K562 (cell line): ENCODE data around the gene WIF1. TPM values are rescaled to one million over a fixed set of nuclear protein-coding genes. Genes with fewer than 3 reads are reported as not detected.

Experiments
- ARID3A ChIP-seq: IDR thresholded peaks from 2 replicates; pipeline ENCODE4 v1.6.1; 2012; ENCODE audit warnings: low read depth, low read length, improper control_type of control experiment, borderline replicate concordance
- BCOR ChIP-seq: fragments of 450-650 bp; IDR thresholded peaks from 2 replicates; pipeline ENCODE4 v1.6.1; 2016
- CCNT2 ChIP-seq: IDR thresholded peaks from 2 replicates; pipeline ENCODE4 v1.6.1; 2011; ENCODE audit warnings: borderline replicate concordance, low read depth, mild to moderate bottlenecking, moderate library complexity, mixed read lengths, low read length; ENCODE audit not compliant: insufficient read length; ENCODE audit errors: extremely low read depth
- CREB5 ChIP-seq: fragments of 250-450 bp; sonication (Bioruptor Pico); IDR thresholded peaks from 2 replicates; pipeline ENCODE4 v1.5.0; 2020; ENCODE audit warnings: mild to moderate bottlenecking
- FUS ChIP-seq: fragments of 200-400 bp; formaldehyde crosslinking; optimal IDR thresholded peaks from 2 replicates; pipeline ENCODE3; 2017; ENCODE audit warnings: low read depth, low read length
- MAFK ChIP-seq: IDR thresholded peaks from 2 replicates; pipeline ENCODE4 v1.6.1; 2011; ENCODE audit warnings: low read length, improper control_type of control experiment
- NR2C2 ChIP-seq, 2 experiments: fragments of 200-800 bp in 1 of 2; sonication (Bioruptor generic) in 1 of 2; sonication (generic) in 1 of 2; formaldehyde crosslinking in 1 of 2; IDR thresholded peaks; 2 replicates each; pipeline versions ENCODE4 v1.6.1 to v1.8.0; 2016 to 2022; ENCODE audit warnings: mild to moderate bottlenecking in 1 of 2, missing compliant biosample characterization in 1 of 2, missing genetic modification characterization in 1 of 2, missing genetic modification reagents in 1 of 2
- NR2F6 ChIP-seq: fragments of 450-650 bp; formaldehyde crosslinking; IDR thresholded peaks from 2 replicates; pipeline ENCODE4 v1.4.0; 2020; ENCODE audit warnings: mild to moderate bottlenecking
- SAFB ChIP-seq: fragments of 200-400 bp; formaldehyde crosslinking; IDR thresholded peaks from 2 replicates; pipeline ENCODE4 v1.6.1; 2017; ENCODE audit warnings: low read depth, low read length, borderline replicate concordance
- SMARCC2 ChIP-seq: fragments of 450-650 bp; IDR thresholded peaks from 2 replicates; pipeline ENCODE4 v1.6.1; 2017; ENCODE audit warnings: antibody characterized with exemption, moderate library complexity, mild to moderate bottlenecking, low read depth
- SP1 ChIP-seq: sonication (generic); formaldehyde crosslinking; IDR thresholded peaks from 2 replicates; pipeline ENCODE4 v1.8.1; 2022; ENCODE audit warnings: mild to moderate bottlenecking, missing genetic modification reagents
- ZBTB49 ChIP-seq: sonication (generic); formaldehyde crosslinking; IDR thresholded peaks from 2 replicates; pipeline ENCODE4 v1.8.0; 2022; ENCODE audit warnings: missing genetic modification reagents, mild to moderate bottlenecking, borderline replicate concordance
- ZBTB8A ChIP-seq: fragments of 450-650 bp; IDR thresholded peaks from 2 replicates; pipeline ENCODE4 v1.6.1; 2018; ENCODE audit warnings: mild to moderate bottlenecking, moderate library complexity; ENCODE audit not compliant: partially characterized antibody
- ZSCAN29 ChIP-seq: fragments of 450-650 bp; IDR thresholded peaks from 2 replicates; pipeline ENCODE4 v1.6.1; 2017
- polyA plus RNA-seq, 8 experiments: library from polyadenylated mRNA; depleted of rRNA in 4 of 8; stranded (reverse) in 5 of 8; unstranded in 3 of 8; fragments of >200 nt; fragmentation: Nextera tagmentation in 2 of 8; fragmentation: Illumina TruSeq in 1 of 8; extraction: Ambion mirVana in 2 of 8; extraction: Trizol in 1 of 8; gene quantifications; 2 replicates each; pipeline versions ENCODE4 v1.2.1 to v1.2.3, GENCODE V29; 2011 to 2014; ENCODE audit warnings: inconsistent platforms in 1 of 8, missing spikeins in 1 of 8
- total RNA-seq, 7 experiments: library from RNA; depleted of rRNA in 6 of 7; stranded (reverse); fragments of >200 nt in 6 of 7; fragmentation: Illumina TruSeq in 2 of 7; extraction: Trizol in 2 of 7; gene quantifications; 2 replicates each; pipeline versions ENCODE4 v1.2.1 to v1.2.3, GENCODE V29; 2011 to 2021; ENCODE audit warnings: low replicate concordance in 1 of 7
- TF ChIP-seq, protein P1 (sequence below), 2 experiments: fragments of 450-650 bp; conservative IDR thresholded peaks; 2 replicates each; pipeline ENCODE4 v1.6.1; 2017; ENCODE audit warnings: mild to moderate bottlenecking in 2 of 2, moderate library complexity in 2 of 2
- TF ChIP-seq, protein P2 (sequence below): sonication (generic); formaldehyde crosslinking; IDR thresholded peaks from 2 replicates; pipeline ENCODE4 v1.9.0; 2022; ENCODE audit warnings: mild to moderate bottlenecking, missing genetic modification reagents
- TF ChIP-seq, protein P3 (sequence below), 2 experiments: fragments of 450-650 bp in 1 of 2; sonication (generic) in 1 of 2; formaldehyde crosslinking in 1 of 2; IDR thresholded peaks in 1 of 2; conservative IDR thresholded peaks in 1 of 2; 2 replicates each; pipeline versions ENCODE4 v1.6.1 to v1.8.1; 2016 to 2023; ENCODE audit warnings: mild to moderate bottlenecking in 2 of 2, moderate library complexity in 2 of 2, inconsistent platforms in 1 of 2, missing genetic modification reagents in 1 of 2

WIF1 gene
- total and polyA plus RNA-seq, 9 of the 15 experiments (the other 6 are each of a cell fraction or from before 2014, with no cell fraction given), result not detected

DNA sequence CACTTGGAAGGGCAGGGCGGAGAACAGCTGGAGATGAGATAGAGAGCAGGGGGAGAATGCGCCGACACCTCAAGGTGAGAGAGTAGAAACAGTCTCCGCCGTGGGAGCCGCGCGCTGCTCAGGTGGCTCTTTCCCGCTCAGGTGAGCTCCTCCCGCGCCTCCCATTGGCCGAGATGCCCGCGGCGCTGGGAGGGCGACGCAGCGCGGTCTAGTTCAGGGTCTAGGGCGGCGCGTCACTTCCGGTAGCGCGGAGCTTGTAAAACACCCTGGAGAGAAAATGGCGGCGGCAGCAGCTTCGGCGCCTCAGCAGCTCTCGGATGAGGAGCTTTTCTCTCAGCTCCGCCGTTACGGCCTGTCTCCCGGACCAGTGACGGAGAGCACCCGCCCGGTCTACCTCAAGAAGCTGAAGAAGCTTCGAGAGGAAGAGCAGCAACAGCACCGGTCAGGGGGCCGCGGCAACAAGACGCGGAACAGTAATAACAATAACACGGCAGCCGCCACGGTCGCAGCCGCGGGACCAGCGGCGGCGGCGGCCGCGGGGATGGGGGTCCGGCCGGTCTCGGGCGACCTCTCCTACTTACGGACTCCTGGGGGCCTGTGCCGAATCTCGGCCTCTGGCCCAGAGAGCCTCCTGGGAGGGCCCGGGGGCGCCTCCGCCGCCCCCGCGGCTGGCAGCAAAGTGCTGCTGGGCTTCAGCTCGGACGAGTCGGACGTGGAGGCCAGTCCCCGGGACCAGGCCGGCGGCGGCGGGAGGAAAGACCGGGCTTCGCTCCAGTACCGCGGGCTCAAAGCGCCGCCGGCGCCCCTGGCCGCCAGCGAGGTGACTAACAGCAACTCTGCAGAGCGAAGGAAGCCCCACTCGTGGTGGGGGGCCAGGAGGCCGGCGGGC is 48.5 kb upstream of the WIF1 start, which contains the start of gene LEMD3 (continued):
- no peak for TF ChIP-seq ARID3A
- TF ChIP-seq SMARCC2, result no peak
- no peak for TF ChIP-seq NR2C2 (CRISPR knock-in tag; IDR thresholded peaks at IDR 0.05)
- TF ChIP-seq NR2C2 (tag; IDR thresholded peaks at IDR 0.05), result peak; percentile 79
- no peak for TF ChIP-seq BCOR
- TF ChIP-seq SAFB, result no peak
- TF ChIP-seq CREB5 (CRISPR knock-in tag), result no peak
- TF ChIP-seq, protein P1, sequence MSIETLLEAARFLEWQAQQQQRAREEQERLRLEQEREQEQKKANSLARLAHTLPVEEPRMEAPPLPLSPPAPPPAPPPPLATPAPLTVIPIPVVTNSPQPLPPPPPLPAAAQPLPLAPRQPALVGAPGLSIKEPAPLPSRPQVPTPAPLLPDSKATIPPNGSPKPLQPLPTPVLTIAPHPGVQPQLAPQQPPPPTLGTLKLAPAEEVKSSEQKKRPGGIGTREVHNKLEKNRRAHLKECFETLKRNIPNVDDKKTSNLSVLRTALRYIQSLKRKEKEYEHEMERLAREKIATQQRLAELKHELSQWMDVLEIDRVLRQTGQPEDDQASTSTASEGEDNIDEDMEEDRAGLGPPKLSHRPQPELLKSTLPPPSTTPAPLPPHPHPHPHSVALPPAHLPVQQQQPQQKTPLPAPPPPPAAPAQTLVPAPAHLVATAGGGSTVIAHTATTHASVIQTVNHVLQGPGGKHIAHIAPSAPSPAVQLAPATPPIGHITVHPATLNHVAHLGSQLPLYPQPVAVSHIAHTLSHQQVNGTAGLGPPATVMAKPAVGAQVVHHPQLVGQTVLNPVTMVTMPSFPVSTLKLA (conservative IDR thresholded peaks at IDR 0.05), result peak in 1 of 2 experiments; percentile 66; a peak in 1 of 4 replicates
- TF ChIP-seq FUS, result no peak
- peak; percentile 7 for TF ChIP-seq CCNT2
- TF ChIP-seq ZBTB8A, result no peak
- TF ChIP-seq ZBTB49 (CRISPR knock-in tag), result 0 out of 2 replicates have a peak, but pooled peaks have one; percentile 71
- no peak for TF ChIP-seq NR2F6 (CRISPR knock-in tag)
- TF ChIP-seq, protein P2, sequence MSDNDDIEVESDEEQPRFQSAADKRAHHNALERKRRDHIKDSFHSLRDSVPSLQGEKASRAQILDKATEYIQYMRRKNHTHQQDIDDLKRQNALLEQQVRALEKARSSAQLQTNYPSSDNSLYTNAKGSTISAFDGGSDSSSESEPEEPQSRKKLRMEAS, result peak; percentile 97
- TF ChIP-seq, protein P3, sequence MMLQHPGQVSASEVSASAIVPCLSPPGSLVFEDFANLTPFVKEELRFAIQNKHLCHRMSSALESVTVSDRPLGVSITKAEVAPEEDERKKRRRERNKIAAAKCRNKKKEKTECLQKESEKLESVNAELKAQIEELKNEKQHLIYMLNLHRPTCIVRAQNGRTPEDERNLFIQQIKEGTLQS (IDR thresholded peaks at IDR 0.05), result no peak
- TF ChIP-seq, protein P3 (CRISPR knock-in tag; conservative IDR thresholded peaks at IDR 0.05), result no peak
- no peak for TF ChIP-seq MAFK
- TF ChIP-seq SP1, result no peak; the same call in 1 of the 2 replicates
- TF ChIP-seq ZSCAN29, result no peak
